WTC11 (cell line): ENCODE results near the gene RNASE3. TPM values are rescaled to one million over a fixed set of nuclear protein-coding genes. Genes with fewer than 3 reads are reported as not detected.

Source experiments
- CREM ChIP-seq: sonication (generic); formaldehyde crosslinking; IDR thresholded peaks from 2 replicates; pipeline ENCODE4 v1.8.1; 2022; ENCODE audit warnings: mild to moderate bottlenecking, missing genetic modification reagents, moderate library complexity
- CTCF ChIP-seq: fragments of 200-600 bp; IDR thresholded peaks from 2 replicates; pipeline ENCODE4 v1.8.0; 2022; ENCODE audit warnings: antibody characterized with exemption
- E2F5 ChIP-seq: sonication (generic); formaldehyde crosslinking; IDR thresholded peaks from 2 replicates; pipeline ENCODE4 v1.8.1; 2022; ENCODE audit warnings: mild to moderate bottlenecking, moderate library complexity, missing genetic modification reagents
- ESRRA ChIP-seq: sonication (generic); formaldehyde crosslinking; IDR thresholded peaks from 2 replicates; pipeline ENCODE4 v1.8.1; 2022; ENCODE audit warnings: mild to moderate bottlenecking, missing genetic modification reagents, borderline replicate concordance
- FOXK1 ChIP-seq: sonication (generic); formaldehyde crosslinking; IDR thresholded peaks from 2 replicates; pipeline ENCODE4 v1.8.0; 2022; ENCODE audit warnings: mild to moderate bottlenecking, moderate library complexity, missing genetic modification reagents
- FOXP1 ChIP-seq: sonication (generic); formaldehyde crosslinking; IDR thresholded peaks from 2 replicates; pipeline ENCODE4 v1.8.0; 2022; ENCODE audit warnings: missing genetic modification reagents, mild to moderate bottlenecking, moderate library complexity, borderline replicate concordance
- FOXP4 ChIP-seq: sonication (generic); formaldehyde crosslinking; IDR thresholded peaks from 2 replicates; pipeline ENCODE4 v1.8.0; 2022; ENCODE audit warnings: mild to moderate bottlenecking, missing genetic modification reagents
- GABPB1 ChIP-seq: sonication (generic); formaldehyde crosslinking; IDR thresholded peaks from 2 replicates; pipeline ENCODE4 v1.8.1; 2023; ENCODE audit warnings: mild to moderate bottlenecking, missing genetic modification reagents
- GRHL2 ChIP-seq: fragments of 250-450 bp; sonication (Bioruptor Pico); IDR thresholded peaks from 2 replicates; pipeline ENCODE4 v1.8.0; 2022; ENCODE audit warnings: mild to moderate bottlenecking, moderate library complexity; ENCODE audit not compliant: insufficient replicate concordance, severe bottlenecking
- HMGXB4 ChIP-seq: sonication (generic); formaldehyde crosslinking; IDR thresholded peaks from 2 replicates; pipeline ENCODE4 v1.8.1; 2023; ENCODE audit warnings: mild to moderate bottlenecking, moderate library complexity, missing genetic modification reagents
- KAT7 ChIP-seq: sonication (generic); formaldehyde crosslinking; IDR thresholded peaks from 2 replicates; pipeline ENCODE4 v1.8.1; 2023; ENCODE audit warnings: missing genetic modification reagents, mild to moderate bottlenecking, borderline replicate concordance
- MAX ChIP-seq: sonication (generic); formaldehyde crosslinking; IDR thresholded peaks from 2 replicates; pipeline ENCODE4 v1.8.0; 2022; ENCODE audit warnings: mild to moderate bottlenecking, missing genetic modification reagents
- MYBL2 ChIP-seq: sonication (generic); formaldehyde crosslinking; IDR thresholded peaks from 2 replicates; pipeline ENCODE4 v1.8.1; 2023; ENCODE audit warnings: mild to moderate bottlenecking, moderate library complexity, missing genetic modification reagents
- NFYB ChIP-seq: sonication (generic); formaldehyde crosslinking; conservative IDR thresholded peaks from 2 replicates; pipeline ENCODE4 v1.8.0; 2022; ENCODE audit warnings: low read depth, missing genetic modification reagents
- PREB ChIP-seq: sonication (generic); formaldehyde crosslinking; IDR thresholded peaks from 2 replicates; pipeline ENCODE4 v1.8.1; 2022; ENCODE audit warnings: mild to moderate bottlenecking, missing genetic modification reagents, moderate library complexity, borderline replicate concordance
- STAT6 ChIP-seq: sonication (generic); formaldehyde crosslinking; conservative IDR thresholded peaks from 2 replicates; pipeline ENCODE4 v1.8.1; 2023; ENCODE audit warnings: mild to moderate bottlenecking, low read depth, missing genetic modification reagents, moderate library complexity
- TEAD1 ChIP-seq: sonication (generic); formaldehyde crosslinking; IDR thresholded peaks from 2 replicates; pipeline ENCODE4 v1.8.0; 2022; ENCODE audit warnings: mild to moderate bottlenecking, missing genetic modification reagents
- ZBTB21 ChIP-seq: sonication (generic); formaldehyde crosslinking; IDR thresholded peaks from 2 replicates; pipeline ENCODE4 v1.8.1; 2023; ENCODE audit warnings: mild to moderate bottlenecking, missing genetic modification reagents, borderline replicate concordance
- ZNF219 ChIP-seq: sonication (generic); formaldehyde crosslinking; IDR thresholded peaks from 2 replicates; pipeline ENCODE4 v1.8.0; 2023; ENCODE audit warnings: missing genetic modification reagents, mild to moderate bottlenecking, borderline replicate concordance
- ZNF532 ChIP-seq: fragments of 250-450 bp; sonication (Bioruptor Pico); IDR thresholded peaks from 2 replicates; pipeline ENCODE4 v1.9.0; 2021; ENCODE audit warnings: mild to moderate bottlenecking, borderline replicate concordance
- total RNA-seq: library from RNA; stranded (reverse); gene quantifications from 3 replicates; pipeline ENCODE4 v1.2.3, GENCODE V29; 2021

Gene RNASE3
- total RNA-seq, 1 experiment from 2014 or later, result not detected

- TF ChIP-seq FOXP4 (CRISPR knock-in tag) (0 out of 2 replicates have a peak, but pooled peaks have one; percentile 52), GRHL2 (no peak), MYBL2 (CRISPR knock-in tag) (0 out of 2 replicates have a peak, but pooled peaks have one; percentile 47), ESRRA (CRISPR knock-in tag) (no peak), GABPB1 (peak; percentile 43; the same call in 1 of the 2 replicates), ZBTB21 (CRISPR knock-in tag) (no peak), ZNF219 (CRISPR knock-in tag) (no peak), ZNF532 (CRISPR knock-in tag) (no peak), FOXK1 (0 out of 2 replicates have a peak, but pooled peaks have one; percentile 33), KAT7 (no peak), CTCF (peak; percentile 74), E2F5 (CRISPR knock-in tag) (peak; percentile 55), HMGXB4 (CRISPR knock-in tag) (no peak), NFYB (CRISPR knock-in tag) (no peak), PREB (no peak), STAT6 (CRISPR knock-in tag) (no peak), FOXP1 (no peak), TEAD1 (no peak), MAX (CRISPR knock-in tag) (peak; percentile 54; the same call in 1 of the 2 replicates), CREM (CRISPR knock-in tag) (no peak)
These were observed 17.6 kb upstream of the RNASE3 start (continued) for GRCh38 chr14:20873370-20874177.
